GM12892 (cell line): ENCODE data around the gene POLR2A.

Experiments
- DNase-seq: peaks from one replicate; pipeline ENCODE4 v3.0.0; 2011; ENCODE audit not compliant: insufficient read length
- FAIRE-seq: peaks from 2 replicates; lab custom pipeline; 2011; peaks lifted over from hg19 to GRCh38; lab: Jason Lieb, UNC
- POLR2A ChIP-seq: IDR thresholded peaks from 2 replicates; pipeline ENCODE4 v1.6.1; 2011; ENCODE audit warnings: low read depth, low read length, control low read depth
- POLR2AphosphoS5 ChIP-seq: IDR thresholded peaks from 2 replicates; pipeline ENCODE4 v1.6.1; 2011; ENCODE audit warnings: low read depth, low read length, control low read depth
- TAF1 ChIP-seq: IDR thresholded peaks from 2 replicates; pipeline ENCODE4 v1.6.1; 2011; ENCODE audit warnings: low read depth, mild to moderate bottlenecking, control low read depth, low read length, borderline replicate concordance

POLR2A gene

GRCh38 chr17:7484919-7485377, 782 bp downstream of the POLR2A start:
- DNase-seq: no peak

GRCh38 chr17:7486181-7486580, 2.0 kb downstream of the POLR2A start:
- DNase-seq (no peak), FAIRE-seq (peak; percentile 30)
- TF ChIP-seq POLR2A (no peak), POLR2AphosphoS5 (no peak)

More at GRCh38 chr17:7484919-7485377, 782 bp downstream of the POLR2A start:
- FAIRE-seq: peak; percentile 48
- TF ChIP-seq POLR2AphosphoS5: no peak
- no peak for TF ChIP-seq POLR2A
- no peak for TF ChIP-seq TAF1

GRCh38 chr17:7490144-7490543, 6.0 kb downstream of the POLR2A start:
- TF ChIP-seq POLR2AphosphoS5: no peak
- DNase-seq (no peak), FAIRE-seq (no peak)

- DNase-seq (no peak), FAIRE-seq (no peak)
- no peak for TF ChIP-seq POLR2AphosphoS5
- TF ChIP-seq TAF1: no peak
- no peak for TF ChIP-seq POLR2A
These were observed 7.4 kb downstream of the POLR2A start for GRCh38 chr17:7491583-7491982.

- DNase-seq: no peak
- no peak for TF ChIP-seq TAF1
- no peak for TF ChIP-seq POLR2AphosphoS5
- no peak for TF ChIP-seq POLR2A
- FAIRE-seq: no peak
These were observed 9.8 kb downstream of the POLR2A start for GRCh38 chr17:7493941-7494340.

- no peak for FAIRE-seq
- no peak for DNase-seq
- TF ChIP-seq TAF1: no peak
- TF ChIP-seq POLR2AphosphoS5: no peak
- no peak for TF ChIP-seq POLR2A
These were observed 11.8 kb downstream of the POLR2A start for GRCh38 chr17:7495906-7496434.

- FAIRE-seq (no peak), DNase-seq (no peak)
- TF ChIP-seq POLR2AphosphoS5 (no peak), POLR2A (no peak), TAF1 (no peak)
These were observed 12.5 kb downstream of the POLR2A start for GRCh38 chr17:7496470-7497183.

GRCh38 chr17:7497228-7497627, 13.1 kb downstream of the POLR2A start:
- TF ChIP-seq TAF1: no peak
- no peak for TF ChIP-seq POLR2A
- TF ChIP-seq POLR2AphosphoS5: no peak
- DNase-seq (no peak), FAIRE-seq (no peak)

GRCh38 chr17:7497636-7498035, 13.5 kb downstream of the POLR2A start:
- no peak for TF ChIP-seq POLR2AphosphoS5
- TF ChIP-seq POLR2A: no peak
- TF ChIP-seq TAF1: no peak
- FAIRE-seq: no peak
- DNase-seq: no peak

GRCh38 chr17:7499161-7499560, 15.0 kb downstream of the POLR2A start:
- FAIRE-seq: no peak
- TF ChIP-seq POLR2A (peak; percentile 16; the same call in 1 of the 2 replicates), TAF1 (no peak)
- DNase-seq: no peak

- TF ChIP-seq TAF1: no peak
- TF ChIP-seq POLR2A: no peak
- TF ChIP-seq POLR2AphosphoS5: no peak
- FAIRE-seq: no peak
- no peak for DNase-seq
These were observed 17.6 kb downstream of the POLR2A start for GRCh38 chr17:7501729-7502128.

GRCh38 chr17:7502171-7502847, 18.1 kb downstream of the POLR2A start:
- FAIRE-seq (no peak), DNase-seq (no peak)
- TF ChIP-seq POLR2A (0 out of 2 replicates have a peak, but pooled peaks have one; percentile 7), TAF1 (no peak), POLR2AphosphoS5 (no peak; the same call in 1 of the 2 replicates)
